ENCODE results near the gene SCFD2. TPM values are rescaled to one million over a fixed set of nuclear protein-coding genes. Genes with fewer than 3 reads are reported as not detected.

Gene SCFD2
- total RNA-seq, 1 experiment from 2014 or later = 12.4 TPM

DNA sequence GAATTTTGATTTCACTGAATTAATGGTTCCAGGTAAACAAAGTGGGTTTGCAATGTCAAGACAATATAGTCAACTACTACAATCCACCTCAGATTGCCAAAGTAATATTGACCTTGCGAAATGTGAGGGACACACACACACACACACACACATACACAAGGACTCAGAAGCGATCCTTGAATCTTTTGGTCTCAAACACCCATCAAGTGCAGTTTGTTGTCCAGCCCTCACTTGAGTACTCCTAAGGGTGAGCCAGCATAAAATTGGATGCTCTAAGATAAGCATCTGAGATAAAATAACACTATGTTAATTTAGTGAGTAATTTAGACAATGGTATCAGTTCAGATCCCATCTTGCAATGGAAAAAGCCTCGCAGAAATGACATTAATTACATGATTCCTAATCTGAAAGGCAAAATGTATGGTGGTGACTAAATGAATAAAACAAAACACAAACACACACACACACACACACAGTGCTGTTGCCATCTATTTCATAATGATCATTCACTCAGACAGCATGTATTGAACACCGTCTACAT, 401.2 kb downstream of the SCFD2 start:
- Mint-ChIP-seq H3K9me3 (peaks cover 20% of the 10 kb centered on the region), H3K4me3 (no peak overlapping the region), H3K27ac (no peak overlapping the region), H3K36me3 (peaks cover 4% of the 10 kb centered on the region), H3K27me3 (ENCODE audit: low read depth) (no peaks in the 10 kb centered on the region), H3K4me1 (0 out of 2 replicates have a peak, but pooled peaks cover under 1% of the 10 kb centered on the region)
- TF ChIP-seq, protein P1, sequence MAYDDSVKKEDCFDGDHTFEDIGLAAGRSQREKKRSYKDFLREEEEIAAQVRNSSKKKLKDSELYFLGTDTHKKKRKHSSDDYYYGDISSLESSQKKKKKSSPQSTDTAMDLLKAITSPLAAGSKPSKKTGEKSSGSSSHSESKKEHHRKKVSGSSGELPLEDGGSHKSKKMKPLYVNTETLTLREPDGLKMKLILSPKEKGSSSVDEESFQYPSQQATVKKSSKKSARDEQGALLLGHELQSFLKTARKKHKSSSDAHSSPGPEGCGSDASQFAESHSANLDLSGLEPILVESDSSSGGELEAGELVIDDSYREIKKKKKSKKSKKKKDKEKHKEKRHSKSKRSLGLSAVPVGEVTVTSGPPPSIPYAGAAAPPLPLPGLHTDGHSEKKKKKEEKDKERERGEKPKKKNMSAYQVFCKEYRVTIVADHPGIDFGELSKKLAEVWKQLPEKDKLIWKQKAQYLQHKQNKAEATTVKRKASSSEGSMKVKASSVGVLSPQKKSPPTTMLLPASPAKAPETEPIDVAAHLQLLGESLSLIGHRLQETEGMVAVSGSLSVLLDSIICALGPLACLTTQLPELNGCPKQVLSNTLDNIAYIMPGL (CRISPR knock-in tag; IDR thresholded peaks at IDR 0.05) = no peak
- TF ChIP-seq GRHL2 (CRISPR knock-in tag; IDR thresholded peaks at IDR 0.05; ENCODE audit: insufficient replicate concordance, severe bottlenecking) = no peak
- TF ChIP-seq E2F5 (CRISPR knock-in tag; IDR thresholded peaks at IDR 0.05) = no peak
- TF ChIP-seq JUN (CRISPR knock-in tag; IDR thresholded peaks at IDR 0.05) = no peak
- no peak for TF ChIP-seq ZNF396 (CRISPR knock-in tag; IDR thresholded peaks at IDR 0.05; ENCODE audit: borderline replicate concordance)
- POLR2A ChIA-PET = no interaction called here
- DNase-seq (ENCODE audit: low spot score) = no peak
- no peak for ATAC-seq
- CTCF ChIA-PET = no interaction called here

DNA sequence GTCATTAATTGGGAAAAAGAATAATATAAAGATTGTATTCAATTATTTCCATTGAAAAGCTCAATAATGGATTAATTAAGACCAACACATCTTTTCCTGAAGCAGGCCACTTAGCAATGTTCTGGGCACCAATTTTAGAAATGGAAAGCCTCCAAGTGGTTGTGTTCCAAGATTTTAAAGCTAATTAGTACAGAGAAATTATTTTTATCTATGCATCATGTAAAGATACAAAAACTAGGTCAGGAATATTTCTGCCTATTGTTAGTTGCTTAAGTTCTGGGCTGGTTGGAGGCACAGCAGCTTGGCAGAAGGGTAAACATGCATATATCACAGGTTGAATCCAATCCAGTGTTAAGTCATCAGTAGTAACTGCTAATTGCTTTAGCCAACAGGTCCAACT, 401.9 kb downstream of the SCFD2 start:
- ATAC-seq (no peak), DNase-seq (ENCODE audit: low spot score) (no peak)
- no peak for TF ChIP-seq TEAD4 (CRISPR knock-in tag; IDR thresholded peaks at IDR 0.05)
- TF ChIP-seq JAZF1 (CRISPR knock-in tag; IDR thresholded peaks at IDR 0.05) = no peak
- no peak for TF ChIP-seq FOXJ3 (CRISPR knock-in tag; IDR thresholded peaks at IDR 0.05; ENCODE audit: borderline replicate concordance)
- H3K36me3 Mint-ChIP-seq = no peaks in the 10 kb centered on the region
- POLR2A ChIA-PET = no interaction called here
- CTCF ChIA-PET = no interaction called here
- H3K27me3 Mint-ChIP-seq (ENCODE audit: low read depth) = no peaks in the 10 kb centered on the region
- H3K9me3 Mint-ChIP-seq = peaks cover 14% of the 10 kb centered on the region
- no peak overlapping the region for H3K27ac Mint-ChIP-seq
- H3K4me1 Mint-ChIP-seq = 0 out of 2 replicates have a peak, but pooled peaks cover 3% of the 10 kb centered on the region
- H3K4me3 Mint-ChIP-seq = no peak overlapping the region

- peaks cover 11% of the 10 kb centered on the region for H3K9me3 Mint-ChIP-seq
- 0 out of 2 replicates have a peak, but pooled peaks cover 6% of the 10 kb centered on the region for H3K4me1 Mint-ChIP-seq
- H3K27ac Mint-ChIP-seq = no peak overlapping the region
- CTCF ChIA-PET = interaction anchor here (0.9 to 1.3 kb wide), 2 partner anchors 51 to 53 kb away, joined by 3 to 4 read pairs; no protein-coding TSS in a partner anchor
- DNase-seq (ENCODE audit: low spot score) (no peak), ATAC-seq (no peak)
- no peaks in the 10 kb centered on the region for H3K36me3 Mint-ChIP-seq
- TF ChIP-seq ATF1 (CRISPR knock-in tag; IDR thresholded peaks at IDR 0.05) (no peak), NFE2L1 (CRISPR knock-in tag; IDR thresholded peaks at IDR 0.05) (no peak), ZNF263 (CRISPR knock-in tag; IDR thresholded peaks at IDR 0.05; ENCODE audit: low read depth) (no peak), NFATC4 (CRISPR knock-in tag; IDR thresholded peaks at IDR 0.05) (no peak), FOXK1 (CRISPR knock-in tag; IDR thresholded peaks at IDR 0.05) (no peak), TP53 (CRISPR knock-in tag; IDR thresholded peaks at IDR 0.05) (no peak), TEAD1 (CRISPR knock-in tag; IDR thresholded peaks at IDR 0.05) (no peak), ZBTB43 (CRISPR knock-in tag; IDR thresholded peaks at IDR 0.05) (no peak), CREB1 (CRISPR knock-in tag; IDR thresholded peaks at IDR 0.05) (no peak)
- no peaks in the 10 kb centered on the region for H3K27me3 Mint-ChIP-seq (ENCODE audit: low read depth)
- no peak overlapping the region for H3K4me3 Mint-ChIP-seq
- POLR2A ChIA-PET = interaction anchor here (0.5 kb wide), 1 partner anchor 353 kb away, joined by 9 read pairs; no protein-coding TSS in a partner anchor
These were observed 403.1 kb downstream of the SCFD2 start for GRCh38 chr4:52962721-52963120.

Measured in WTC11 (cell line).